HepG2 (cell line): ENCODE measurements around the gene MTMR3.

Experiments
- ATF7 ChIP-seq, 2 experiments: fragments of 450-650 bp in 1 of 2; sonication (generic) in 1 of 2; formaldehyde crosslinking in 1 of 2; IDR thresholded peaks; 2 replicates each; pipeline versions ENCODE4 v1.4.0 to v1.6.1; 2016 to 2020; ENCODE audit warnings: antibody characterized with exemption in 1 of 2, mild to moderate bottlenecking in 1 of 2, missing genetic modification reagents in 1 of 2
- CREM ChIP-seq, 2 experiments: sonication (generic) in 1 of 2; formaldehyde crosslinking in 1 of 2; IDR thresholded peaks; 2 replicates each; pipeline versions ENCODE4 v1.4.0 to v1.6.1; 2016 to 2020; ENCODE audit warnings: antibody characterized with exemption in 1 of 2, mild to moderate bottlenecking in 1 of 2, missing genetic modification reagents in 1 of 2
- HDAC6 ChIP-seq: fragments of 200-600 bp; sonication (generic); IDR thresholded peaks from 2 replicates; pipeline ENCODE4 v1.7.0; 2017; ENCODE audit warnings: mild to moderate bottlenecking, antibody characterized with exemption, low read length, low read depth
- MLX ChIP-seq: IDR thresholded peaks from 2 replicates; pipeline ENCODE4 v1.6.1; 2016
- MYNN ChIP-seq: sonication (generic); formaldehyde crosslinking; IDR thresholded peaks from 2 replicates; pipeline ENCODE4 v1.4.0; 2020; ENCODE audit warnings: mild to moderate bottlenecking, low read depth, missing genetic modification reagents
- TF ChIP-seq, protein P1 (sequence below): sonication (generic); formaldehyde crosslinking; conservative IDR thresholded peaks from 2 replicates; pipeline ENCODE4 v1.4.0; 2020; ENCODE audit warnings: missing genetic modification reagents
- TF ChIP-seq, protein P2 (sequence below), 2 experiments: IDR thresholded peaks; 2 replicates each; pipeline ENCODE4 v1.6.1; 2011 to 2012; ENCODE audit warnings: low read length in 2 of 2, borderline replicate concordance in 1 of 2, low read depth in 1 of 2, mild to moderate bottlenecking in 1 of 2, moderate library complexity in 1 of 2

DNA sequence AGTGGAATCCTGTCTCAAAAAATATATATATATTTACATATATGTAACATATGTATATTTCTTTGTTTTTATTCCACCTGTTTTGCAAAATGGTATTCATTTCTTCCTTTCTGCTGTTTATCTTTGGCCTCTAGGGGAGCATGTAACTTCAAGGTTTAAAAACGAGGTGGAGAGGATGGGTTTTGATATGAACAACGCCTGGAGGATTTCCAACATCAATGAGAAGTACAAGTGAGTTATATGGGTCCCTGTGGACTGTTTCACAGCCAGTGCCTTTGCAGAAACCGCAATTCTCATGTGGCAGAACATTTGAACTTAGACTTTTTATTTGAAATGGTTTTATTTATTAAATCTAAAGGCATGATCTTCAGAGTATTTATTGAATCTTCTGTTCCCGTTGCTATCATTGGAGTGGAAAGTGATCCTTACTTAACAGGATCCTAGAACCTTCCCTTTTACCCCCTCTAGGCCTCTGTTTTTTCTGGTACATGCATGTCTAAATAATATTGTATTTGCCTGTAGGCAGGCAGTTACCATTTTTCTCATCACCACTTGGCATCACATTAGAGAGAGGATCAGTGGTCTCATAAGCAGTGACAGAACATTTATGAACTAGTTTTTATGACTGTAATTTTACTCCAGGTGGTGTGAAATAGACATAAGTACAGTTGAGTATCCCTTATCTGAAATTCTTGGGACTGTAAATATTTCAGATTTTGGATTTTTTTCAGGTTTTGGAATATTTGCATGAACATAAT, 115.8 kb downstream of the MTMR3 start:
- TF ChIP-seq MLX (CRISPR knock-in tag) (no peak), CREM (IDR thresholded peaks at IDR 0.05) (no peak), CREM (CRISPR knock-in tag; IDR thresholded peaks at IDR 0.05) (no peak), MYNN (no peak), HDAC6 (no peak), ATF7 (IDR thresholded peaks at IDR 0.05) (no peak), ATF7 (CRISPR knock-in tag; IDR thresholded peaks at IDR 0.05) (no peak)
- TF ChIP-seq, protein P1, sequence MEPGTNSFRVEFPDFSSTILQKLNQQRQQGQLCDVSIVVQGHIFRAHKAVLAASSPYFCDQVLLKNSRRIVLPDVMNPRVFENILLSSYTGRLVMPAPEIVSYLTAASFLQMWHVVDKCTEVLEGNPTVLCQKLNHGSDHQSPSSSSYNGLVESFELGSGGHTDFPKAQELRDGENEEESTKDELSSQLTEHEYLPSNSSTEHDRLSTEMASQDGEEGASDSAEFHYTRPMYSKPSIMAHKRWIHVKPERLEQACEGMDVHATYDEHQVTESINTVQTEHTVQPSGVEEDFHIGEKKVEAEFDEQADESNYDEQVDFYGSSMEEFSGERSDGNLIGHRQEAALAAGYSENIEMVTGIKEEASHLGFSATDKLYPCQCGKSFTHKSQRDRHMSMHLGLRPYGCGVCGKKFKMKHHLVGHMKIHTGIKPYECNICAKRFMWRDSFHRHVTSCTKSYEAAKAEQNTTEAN (CRISPR knock-in tag), result no peak
- TF ChIP-seq, protein P2, sequence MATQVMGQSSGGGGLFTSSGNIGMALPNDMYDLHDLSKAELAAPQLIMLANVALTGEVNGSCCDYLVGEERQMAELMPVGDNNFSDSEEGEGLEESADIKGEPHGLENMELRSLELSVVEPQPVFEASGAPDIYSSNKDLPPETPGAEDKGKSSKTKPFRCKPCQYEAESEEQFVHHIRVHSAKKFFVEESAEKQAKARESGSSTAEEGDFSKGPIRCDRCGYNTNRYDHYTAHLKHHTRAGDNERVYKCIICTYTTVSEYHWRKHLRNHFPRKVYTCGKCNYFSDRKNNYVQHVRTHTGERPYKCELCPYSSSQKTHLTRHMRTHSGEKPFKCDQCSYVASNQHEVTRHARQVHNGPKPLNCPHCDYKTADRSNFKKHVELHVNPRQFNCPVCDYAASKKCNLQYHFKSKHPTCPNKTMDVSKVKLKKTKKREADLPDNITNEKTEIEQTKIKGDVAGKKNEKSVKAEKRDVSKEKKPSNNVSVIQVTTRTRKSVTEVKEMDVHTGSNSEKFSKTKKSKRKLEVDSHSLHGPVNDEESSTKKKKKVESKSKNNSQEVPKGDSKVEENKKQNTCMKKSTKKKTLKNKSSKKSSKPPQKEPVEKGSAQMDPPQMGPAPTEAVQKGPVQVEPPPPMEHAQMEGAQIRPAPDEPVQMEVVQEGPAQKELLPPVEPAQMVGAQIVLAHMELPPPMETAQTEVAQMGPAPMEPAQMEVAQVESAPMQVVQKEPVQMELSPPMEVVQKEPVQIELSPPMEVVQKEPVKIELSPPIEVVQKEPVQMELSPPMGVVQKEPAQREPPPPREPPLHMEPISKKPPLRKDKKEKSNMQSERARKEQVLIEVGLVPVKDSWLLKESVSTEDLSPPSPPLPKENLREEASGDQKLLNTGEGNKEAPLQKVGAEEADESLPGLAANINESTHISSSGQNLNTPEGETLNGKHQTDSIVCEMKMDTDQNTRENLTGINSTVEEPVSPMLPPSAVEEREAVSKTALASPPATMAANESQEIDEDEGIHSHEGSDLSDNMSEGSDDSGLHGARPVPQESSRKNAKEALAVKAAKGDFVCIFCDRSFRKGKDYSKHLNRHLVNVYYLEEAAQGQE (IDR thresholded peaks at IDR 0.05; ENCODE audit: borderline replicate concordance in 1 of 2, low read depth in 1 of 2, low read length in 2 of 2), result no peak
